Activated T-cell treated with anti-CD3 and anti-CD28 coated beads for 4 hours (primary cell): ENCODE results near the gene PRG2.

Experiments
- DNase-seq: peaks from one replicate; pipeline ENCODE4 v3.0.0-alpha.2; 2020

The PRG2 gene

GRCh38 chr11:57390535-57390934, at the start of gene PRG2:
Gene PRG2 (minus strand): TSS chr11:57390650. CDS start chr11:57389944, 706 bp downstream.
- DNase-seq = no peak

- DNase-seq = no peak
Observed at GRCh38 chr11:57439786-57440185, 49.3 kb upstream of the PRG2 start.

- DNase-seq = no peak
Observed at GRCh38 chr11:57438345-57439285, 48.2 kb upstream of the PRG2 start.

- no peak for DNase-seq
Observed at GRCh38 chr11:57436031-57436430, 45.6 kb upstream of the PRG2 start.

GRCh38 chr11:57434640-57435546, 44.4 kb upstream of the PRG2 start:
- no peak for DNase-seq

- DNase-seq = no peak
Observed at GRCh38 chr11:57432714-57433163, 42.3 kb upstream of the PRG2 start.

GRCh38 chr11:57432149-57432561, 41.7 kb upstream of the PRG2 start:
- DNase-seq = no peak

- no peak for DNase-seq
Observed at GRCh38 chr11:57430952-57431351, 40.5 kb upstream of the PRG2 start.

GRCh38 chr11:57429946-57430345, 39.5 kb upstream of the PRG2 start:
- no peak for DNase-seq

GRCh38 chr11:57428643-57429042, 38.2 kb upstream of the PRG2 start:
- DNase-seq = no peak

GRCh38 chr11:57427727-57428082, 37.3 kb upstream of the PRG2 start:
- DNase-seq = no peak

GRCh38 chr11:57426929-57427726, 36.7 kb upstream of the PRG2 start, which contains the start of gene SLC43A3:
Gene SLC43A3 (minus strand): TSS chr11:57427121. CDS start chr11:57426172, 949 bp downstream.
- peak; percentile 68 for DNase-seq

GRCh38 chr11:57426439-57426928, 36.0 kb upstream of the PRG2 start:
- DNase-seq = no peak

GRCh38 chr11:57425565-57426438, 35.4 kb upstream of the PRG2 start:
- no peak for DNase-seq

GRCh38 chr11:57424792-57425564, 34.5 kb upstream of the PRG2 start:
- peak; percentile 80 for DNase-seq

GRCh38 chr11:57424137-57424791, 33.8 kb upstream of the PRG2 start:
- DNase-seq = no peak

- no peak for DNase-seq
Observed at GRCh38 chr11:57422669-57423068, 32.2 kb upstream of the PRG2 start.

GRCh38 chr11:57421805-57422204, 31.4 kb upstream of the PRG2 start:
- DNase-seq = no peak

GRCh38 chr11:57421066-57421465, 30.6 kb upstream of the PRG2 start:
- no peak for DNase-seq

- no peak for DNase-seq
Observed at GRCh38 chr11:57419146-57419545, 28.7 kb upstream of the PRG2 start.
